ENCODE data around the gene LSAMP.

The LSAMP gene

GRCh38 chr3:116153174-116153573 lies 292.1 kb downstream of the LSAMP start (continued):
- TF ChIP-seq ZNF362 (tag by site-specific recombination; IDR thresholded peaks at IDR 0.05) (no peak), ZNF518A (tag by site-specific recombination; conservative IDR thresholded peaks at IDR 0.05; ENCODE audit: low read depth) (no peak), ZNF335 (tag by site-specific recombination; conservative IDR thresholded peaks at IDR 0.05) (no peak), ZNF341 (tag by site-specific recombination; IDR thresholded peaks at IDR 0.05; ENCODE audit: low read depth) (no peak), ZSCAN4 (tag by site-specific recombination; IDR thresholded peaks at IDR 0.05) (no peak), SALL2 (tag by site-specific recombination; IDR thresholded peaks at IDR 0.05; ENCODE audit: borderline replicate concordance) (no peak), ZNF324 (tag by site-specific recombination; IDR thresholded peaks at IDR 0.05) (no peak)

- H3K4me3 ChIP-seq (ENCODE audit: low read depth, low read length): no peak overlapping the region
- H3K4me1 ChIP-seq (ENCODE audit: control insufficient read depth, insufficient read depth, low read length): no peaks in the 10 kb centered on the region
- no peak overlapping the region for H3K27ac ChIP-seq (ENCODE audit: extremely low read depth, low read depth, low read length)
- CTCF ChIA-PET: no interaction called here
- no peaks in the 10 kb centered on the region for H3K36me3 ChIP-seq (ENCODE audit: control insufficient read depth in 2 of 2, insufficient read depth in 1 of 2, low read length in 2 of 2)
- H3K9me3 ChIP-seq (ENCODE audit: control insufficient read depth, insufficient read depth, low read depth, low read length): no peaks in the 10 kb centered on the region
- POLR2A ChIA-PET: no interaction called here
- TF ChIP-seq ZNF548 (tag by site-specific recombination; IDR thresholded peaks at IDR 0.05) (no peak), ZNF350 (tag by site-specific recombination; IDR thresholded peaks at IDR 0.05) (no peak), ZNF324 (tag by site-specific recombination; IDR thresholded peaks at IDR 0.05) (no peak), ZNF600 (tag by site-specific recombination; IDR thresholded peaks at IDR 0.05) (no peak), CTCF (tag by site-specific recombination; IDR thresholded peaks at IDR 0.05) (no peak), ZNF692 (tag by site-specific recombination; IDR thresholded peaks at IDR 0.05) (no peak), ZNF148 (tag by site-specific recombination; IDR thresholded peaks at IDR 0.05; ENCODE audit: borderline replicate concordance) (no peak), ZNF202 (tag by site-specific recombination; IDR thresholded peaks at IDR 0.05; ENCODE audit: borderline replicate concordance) (no peak), ZNF624 (tag by site-specific recombination; IDR thresholded peaks at IDR 0.05) (no peak), FEZF1 (tag by site-specific recombination; IDR thresholded peaks at IDR 0.05) (no peak), ZNF2 (tag by site-specific recombination; IDR thresholded peaks at IDR 0.05) (no peak), REST (tag by site-specific recombination; IDR thresholded peaks at IDR 0.05) (no peak), HOXD13 (CRISPR knock-in tag; IDR thresholded peaks at IDR 0.05; ENCODE audit: borderline replicate concordance) (no peak)
Observed at GRCh38 chr3:116150655-116151167, 294.6 kb downstream of the LSAMP start.
